ENCODE measurements around the gene GPR37L1. TPM values are rescaled to one million over a fixed set of nuclear protein-coding genes. Genes with fewer than 3 reads are reported as not detected.

The GPR37L1 gene
- total and polyA plus RNA-seq, 9 donors, result 0.02 to 0.34 (median 0.07) TPM

GRCh38 chr1:202124142-202124541 is 1.4 kb downstream of the GPR37L1 start:
- no peaks in the 10 kb centered on the region for H3K36me3 ChIP-seq (ENCODE audit: control insufficient read depth, insufficient read depth, low read length)
- no peaks in the 10 kb centered on the region for H3K9me3 ChIP-seq (replicated peaks; ENCODE audit: control insufficient read depth, low read depth, low read length)
- no CpG with 5 or more reads among the region's 7 CpGs for WGBS (ENCODE audit: insufficient coverage)
- peaks cover 2% of the 10 kb centered on the region for H3K27me3 ChIP-seq (ENCODE audit: control insufficient read depth, insufficient read depth, low read length)
- peaks cover 4% of the 10 kb centered on the region for H3K4me1 ChIP-seq (ENCODE audit: control insufficient read depth, insufficient read depth, low read length)
- no peak for DNase-seq
- no peak overlapping the region for H3K4me3 ChIP-seq (ENCODE audit: low read length)
- no peak overlapping the region for H3K27ac ChIP-seq (ENCODE audit: low read length)

- H3K4me1 ChIP-seq (ENCODE audit: control insufficient read depth, insufficient read depth, low read length), result peaks cover 10% of the 10 kb centered on the region
- DNase-seq, result no peak
- H3K36me3 ChIP-seq (ENCODE audit: control insufficient read depth, insufficient read depth, low read length), result no peaks in the 10 kb centered on the region
- no peaks in the 10 kb centered on the region for H3K9me3 ChIP-seq (replicated peaks; ENCODE audit: control insufficient read depth, low read depth, low read length)
- H3K27me3 ChIP-seq (ENCODE audit: control insufficient read depth, insufficient read depth, low read length), result peaks cover 2% of the 10 kb centered on the region
- WGBS (ENCODE audit: insufficient coverage), result no CpG with 5 or more reads among the region's 8 CpGs
- no peak overlapping the region for H3K27ac ChIP-seq (ENCODE audit: low read length)
- H3K4me3 ChIP-seq (ENCODE audit: low read length), result no peak overlapping the region
These were observed 2.9 kb downstream of the GPR37L1 start for GRCh38 chr1:202125611-202126010.

GRCh38 chr1:202126426-202126825 is 3.7 kb downstream of the GPR37L1 start:
- Histone ChIP-seq H3K4me3 (ENCODE audit: low read length) (no peak overlapping the region), H3K27ac (ENCODE audit: low read length) (no peak overlapping the region), H3K4me1 (ENCODE audit: control insufficient read depth, insufficient read depth, low read length) (peaks cover 13% of the 10 kb centered on the region), H3K36me3 (ENCODE audit: control insufficient read depth, insufficient read depth, low read length) (no peaks in the 10 kb centered on the region), H3K27me3 (ENCODE audit: control insufficient read depth, insufficient read depth, low read length) (peaks cover 2% of the 10 kb centered on the region), H3K9me3 (replicated peaks; ENCODE audit: control insufficient read depth, low read depth, low read length) (no peaks in the 10 kb centered on the region)
- WGBS (ENCODE audit: insufficient coverage), result 20% methylated on average over 1 of the region's 9 CpGs
- peak; percentile 36 for DNase-seq

DNA sequence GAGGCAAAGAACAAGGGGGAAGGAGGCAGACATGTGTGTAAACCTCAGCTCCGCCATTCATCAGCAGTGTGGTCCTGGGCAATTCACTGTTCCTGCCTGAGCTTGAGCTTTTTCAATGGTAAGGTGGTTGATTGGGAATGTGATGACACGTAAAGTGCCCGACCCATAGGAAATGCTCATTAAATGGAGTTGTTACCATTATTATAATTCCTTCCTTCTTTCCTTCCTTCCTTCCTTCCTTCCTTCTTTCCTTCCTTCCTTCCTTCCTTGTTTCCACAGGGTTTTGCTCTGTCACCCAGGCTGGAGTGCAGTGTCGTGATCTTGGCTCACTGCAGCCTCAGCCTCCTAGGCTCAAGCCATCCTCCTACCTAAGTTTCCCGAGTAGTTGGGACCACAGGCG is 4.3 kb downstream of the GPR37L1 start:
- peaks cover 16% of the 10 kb centered on the region for H3K4me1 ChIP-seq (ENCODE audit: control insufficient read depth, insufficient read depth, low read length)
- peaks cover 4% of the 10 kb centered on the region for H3K36me3 ChIP-seq (ENCODE audit: control insufficient read depth, insufficient read depth, low read length)
- H3K27ac ChIP-seq (ENCODE audit: low read length), result no peak overlapping the region
- H3K9me3 ChIP-seq (replicated peaks; ENCODE audit: control insufficient read depth, low read depth, low read length), result no peaks in the 10 kb centered on the region
- H3K27me3 ChIP-seq (ENCODE audit: control insufficient read depth, insufficient read depth, low read length), result peaks cover 2% of the 10 kb centered on the region
- WGBS (ENCODE audit: insufficient coverage), result 86% methylated on average over 1 of the region's 6 CpGs
- DNase-seq, result no peak
- no peak overlapping the region for H3K4me3 ChIP-seq (ENCODE audit: low read length)

GRCh38 chr1:202127836-202128622 is 5.3 kb downstream of the GPR37L1 start:
- peaks cover 12% of the 10 kb centered on the region for H3K36me3 ChIP-seq (ENCODE audit: control insufficient read depth, insufficient read depth, low read length)
- peaks cover 2% of the 10 kb centered on the region for H3K27me3 ChIP-seq (ENCODE audit: control insufficient read depth, insufficient read depth, low read length)
- no peak overlapping the region for H3K4me3 ChIP-seq (ENCODE audit: low read length)
- H3K9me3 ChIP-seq (replicated peaks; ENCODE audit: control insufficient read depth, low read depth, low read length), result no peaks in the 10 kb centered on the region
- H3K4me1 ChIP-seq (ENCODE audit: control insufficient read depth, insufficient read depth, low read length), result peaks cover 21% of the 10 kb centered on the region
- H3K27ac ChIP-seq (ENCODE audit: low read length), result no peak overlapping the region
- WGBS (ENCODE audit: insufficient coverage), result 89% methylated on average over 18 of the region's 26 CpGs
- no peak for DNase-seq

- WGBS (ENCODE audit: insufficient coverage), result 64% methylated on average over 7 of the region's 8 CpGs
- DNase-seq, result no peak
- Histone ChIP-seq H3K27me3 (ENCODE audit: control insufficient read depth, insufficient read depth, low read length) (no peaks in the 10 kb centered on the region), H3K4me3 (ENCODE audit: low read length) (no peak overlapping the region), H3K4me1 (ENCODE audit: control insufficient read depth, insufficient read depth, low read length) (peaks cover 22% of the 10 kb centered on the region), H3K27ac (ENCODE audit: low read length) (no peak overlapping the region), H3K36me3 (ENCODE audit: control insufficient read depth, insufficient read depth, low read length) (peaks cover 28% of the 10 kb centered on the region), H3K9me3 (replicated peaks; ENCODE audit: control insufficient read depth, low read depth, low read length) (no peaks in the 10 kb centered on the region)
These were observed 7.0 kb downstream of the GPR37L1 start for GRCh38 chr1:202129453-202130296.

DNA sequence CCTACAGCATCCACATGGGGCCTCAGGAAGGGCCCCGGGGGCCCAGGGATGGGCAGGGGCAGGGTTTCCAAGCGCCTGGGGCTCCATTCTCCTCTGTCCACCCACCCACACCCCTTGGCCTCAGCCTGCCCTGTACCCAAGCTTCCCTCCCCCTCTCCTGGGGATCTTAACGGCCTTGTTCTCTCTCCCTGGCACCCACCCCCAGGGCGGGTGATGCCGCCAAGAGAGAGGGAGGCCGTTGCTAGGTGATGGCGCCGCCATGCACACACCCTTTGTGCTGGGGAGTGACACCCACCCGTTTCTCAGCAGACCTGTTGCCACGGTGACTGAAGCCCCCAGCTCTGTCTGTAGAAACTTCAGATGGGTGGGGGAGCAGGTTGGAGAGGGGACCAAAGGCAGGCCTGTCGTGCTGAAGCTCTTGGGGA is 7.6 kb downstream of the GPR37L1 start:
- Histone ChIP-seq H3K36me3 (ENCODE audit: control insufficient read depth, insufficient read depth, low read length) (peaks cover 34% of the 10 kb centered on the region), H3K4me1 (ENCODE audit: control insufficient read depth, insufficient read depth, low read length) (peaks cover 22% of the 10 kb centered on the region), H3K27me3 (ENCODE audit: control insufficient read depth, insufficient read depth, low read length) (no peaks in the 10 kb centered on the region), H3K27ac (ENCODE audit: low read length) (no peak overlapping the region), H3K4me3 (ENCODE audit: low read length) (no peak overlapping the region), H3K9me3 (replicated peaks; ENCODE audit: control insufficient read depth, low read depth, low read length) (no peaks in the 10 kb centered on the region)
- DNase-seq, result peak; percentile 39
- WGBS (ENCODE audit: insufficient coverage), result 43% methylated on average over 6 of the region's 11 CpGs

GRCh38 chr1:202130816-202131522 is 8.3 kb downstream of the GPR37L1 start:
- Histone ChIP-seq H3K36me3 (ENCODE audit: control insufficient read depth, insufficient read depth, low read length) (peaks cover 39% of the 10 kb centered on the region), H3K27ac (ENCODE audit: low read length) (no peak overlapping the region), H3K4me3 (ENCODE audit: low read length) (no peak overlapping the region), H3K27me3 (ENCODE audit: control insufficient read depth, insufficient read depth, low read length) (no peaks in the 10 kb centered on the region), H3K9me3 (replicated peaks; ENCODE audit: control insufficient read depth, low read depth, low read length) (no peaks in the 10 kb centered on the region), H3K4me1 (ENCODE audit: control insufficient read depth, insufficient read depth, low read length) (peaks cover 22% of the 10 kb centered on the region)
- WGBS (ENCODE audit: insufficient coverage), result 73% methylated on average over 6 of the region's 9 CpGs
- DNase-seq, result no peak

GRCh38 chr1:202131956-202132821 is 9.5 kb downstream of the GPR37L1 start:
- Histone ChIP-seq H3K27me3 (ENCODE audit: control insufficient read depth, insufficient read depth, low read length) (no peaks in the 10 kb centered on the region), H3K36me3 (ENCODE audit: control insufficient read depth, insufficient read depth, low read length) (peaks cover 44% of the 10 kb centered on the region), H3K9me3 (replicated peaks; ENCODE audit: control insufficient read depth, low read depth, low read length) (no peaks in the 10 kb centered on the region), H3K27ac (ENCODE audit: low read length) (peak overlapping the region; percentile 62), H3K4me1 (ENCODE audit: control insufficient read depth, insufficient read depth, low read length) (peaks cover 22% of the 10 kb centered on the region), H3K4me3 (ENCODE audit: low read length) (no peak overlapping the region)
- WGBS (ENCODE audit: insufficient coverage), result 30% methylated on average over 9 of the region's 12 CpGs
- peak; percentile 76 for DNase-seq
